HG02759 (cell line): Measurements from ENCODE around the gene HSPA8.
A peak's percentile ranks its signal among the peaks of the same experiment; 100 is the strongest.
"Not testable (repeated sequence)": the region's sequence is repeated elsewhere in the genome, so short reads cannot be mapped to it uniquely, and the experiment has no call there.

Experiments
- ATAC-seq: cut with Tn5 transposase; IDR thresholded peaks from one replicate; pipeline ENCODE4 v1.9.1; 2021; ENCODE audit warnings: mild to moderate bottlenecking, moderate library complexity; ENCODE audit not compliant: unreplicated experiment

HSPA8 gene

GRCh38 chr11:123072762-123073161 lies 10.8 kb upstream of the HSPA8 start:
- ATAC-seq: no peak

GRCh38 chr11:123072332-123072761 lies 10.4 kb upstream of the HSPA8 start:
- no peak for ATAC-seq

- ATAC-seq: peak; percentile 55
Measured at GRCh38 chr11:123069908-123070821, 8.2 kb upstream of the HSPA8 start.

- no peak for ATAC-seq
Measured at GRCh38 chr11:123065621-123066020, 3.7 kb upstream of the HSPA8 start.

- no peak for ATAC-seq
Measured at GRCh38 chr11:123063826-123064657, 2.1 kb upstream of the HSPA8 start.

- ATAC-seq: peak; percentile 2
Measured at GRCh38 chr11:123062892-123063825, 1.2 kb upstream of the HSPA8 start.

GRCh38 chr11:123062158-123062891 lies 389 bp upstream of the HSPA8 start:
- ATAC-seq: peak; percentile 86

- no peak for ATAC-seq
Measured at GRCh38 chr11:123060277-123061000, 1.5 kb downstream of the HSPA8 start.

GRCh38 chr11:123059041-123059920 lies 2.7 kb downstream of the HSPA8 start:
- not testable (repeated sequence) for ATAC-seq

GRCh38 chr11:123057661-123058305 lies 4.2 kb downstream of the HSPA8 start:
- no peak for ATAC-seq

GRCh38 chr11:123056835-123057491 lies 5.0 kb downstream of the HSPA8 start:
- no peak for ATAC-seq

GRCh38 chr11:123055191-123055901 lies 6.6 kb downstream of the HSPA8 start:
- ATAC-seq: no peak

GRCh38 chr11:123054301-123055065 lies 7.5 kb downstream of the HSPA8 start:
- peak; percentile 57 for ATAC-seq

GRCh38 chr11:123052901-123053721 lies 8.8 kb downstream of the HSPA8 start:
- ATAC-seq: no peak

- ATAC-seq: no peak
Measured at GRCh38 chr11:123051634-123052033, 10.3 kb downstream of the HSPA8 start.
